B cell (primary cell): Measurements from ENCODE around the gene XYLT2. TPM values are rescaled to one million over a fixed set of nuclear protein-coding genes. Genes with fewer than 3 reads are reported as not detected.

Experiments used
- ATAC-seq: fragments of 200-7000 bp; cut with Tn5 transposase; one replicate; pipeline ENCODE4 v1.10.0; 2021; ENCODE audit warnings: low read depth, mild to moderate bottlenecking, moderate number of reproducible peaks, moderate library complexity
- CTCF ChIA-PET: fragments of 350-600 bp; sonication (Branson Sonifier 250); formaldehyde crosslinking; loops from one replicate; lab custom pipeline; 2021; ENCODE audit warnings: antibody characterized with exemption, inconsistent platforms; lab: Charles Lee
- POLR2A ChIA-PET: fragments of 350-600 bp; sonication (Branson Sonifier 250); formaldehyde crosslinking; loops from one replicate; lab custom pipeline; 2021; ENCODE audit warnings: antibody characterized with exemption; lab: Charles Lee
- DNase-seq: peaks from one replicate; pipeline ENCODE4 v3.0.0; 2013
- H2AFZ ChIP-seq: 2 replicates; pipeline ENCODE4 v1.6.1; 2012; ENCODE audit warnings: mild to moderate bottlenecking, low read depth, low read length; ENCODE audit not compliant: insufficient read depth, poor library complexity, severe bottlenecking
- H3K27ac ChIP-seq, 2 donors: 1 replicate in 1 of 2; 2 replicates in 1 of 2; pipeline ENCODE4 v1.5.1; 2012 to 2013; ENCODE audit warnings: low read length in 2 of 2, mild to moderate bottlenecking in 2 of 2, moderate library complexity in 1 of 2
- H3K27me3 ChIP-seq, 4 experiments: fragments of 200-600 bp in 1 of 4; sonication (generic) in 1 of 4; replicated peaks in 1 of 4; 1 replicate in 2 of 4; 2 replicates in 2 of 4; pipeline versions ENCODE4 v1.6.1 to v1.7.0; 2013 to 2016; ENCODE audit warnings: low read length in 3 of 4, mild to moderate bottlenecking in 2 of 4, mixed read lengths in 1 of 4, moderate library complexity in 1 of 4; ENCODE audit not compliant: insufficient read depth in 4 of 4, control insufficient read depth in 3 of 4; ENCODE audit errors: control extremely low read depth in 1 of 4
- H3K36me3 ChIP-seq, 2 experiments: replicated peaks in 1 of 2; 1 replicate in 1 of 2; 2 replicates in 1 of 2; pipeline versions ENCODE4 v1.6.1 to v1.7.1; 2013; ENCODE audit warnings: low read length in 1 of 2; ENCODE audit not compliant: insufficient read depth in 2 of 2, control insufficient read depth in 1 of 2; ENCODE audit errors: control extremely low read depth in 1 of 2, extremely low read depth in 1 of 2
- H3K4me1 ChIP-seq, 2 donors: fragments of 200-600 bp in 1 of 2; sonication (generic) in 1 of 2; 1 replicate in 1 of 2; 2 replicates in 1 of 2; pipeline versions ENCODE4 v1.5.1 to v1.6.1; 2013 to 2017; ENCODE audit warnings: low read length in 2 of 2; ENCODE audit not compliant: control insufficient read depth in 2 of 2, insufficient read depth in 2 of 2
- H3K4me2 ChIP-seq: replicated peaks from 2 replicates; pipeline ENCODE3; 2012; ENCODE audit warnings: mild to moderate bottlenecking, low read depth, low read length; ENCODE audit not compliant: poor library complexity, severe bottlenecking
- H3K4me3 ChIP-seq, 5 experiments: fragments of 200-600 bp in 1 of 5; sonication (generic) in 1 of 5; 1 replicate in 3 of 5; 2 replicates in 2 of 5; pipeline versions ENCODE4 v1.5.1 to v1.7.0; 2011 to 2016; ENCODE audit warnings: low read length in 4 of 5, mild to moderate bottlenecking in 4 of 5, low read depth in 2 of 5, control low read depth in 1 of 5, moderate library complexity in 1 of 5; ENCODE audit not compliant: insufficient read depth in 1 of 5; ENCODE audit errors: control extremely low read depth in 1 of 5, extremely low read depth in 1 of 5
- H3K79me2 ChIP-seq: fragments of 200-600 bp; sonication (generic); one replicate; pipeline ENCODE4 v1.6.0; 2016; ENCODE audit warnings: low read length; ENCODE audit not compliant: control insufficient read depth, insufficient read depth
- H3K9ac ChIP-seq: fragments of 200-600 bp; sonication (generic); 2 replicates; pipeline ENCODE4 v1.6.1; 2017; ENCODE audit warnings: mild to moderate bottlenecking, low read length, moderate library complexity
- H3K9me3 ChIP-seq, 3 donors: one replicate each; pipeline versions ENCODE4 v1.6.1 to v1.7.1; 2013; ENCODE audit warnings: low read length in 2 of 3; ENCODE audit not compliant: control insufficient read depth in 2 of 3, insufficient read depth in 1 of 3; ENCODE audit errors: control extremely low read depth in 1 of 3
- H4K20me1 ChIP-seq: 2 replicates; pipeline ENCODE4 v1.6.0; 2012; ENCODE audit warnings: mild to moderate bottlenecking, low read length; ENCODE audit not compliant: insufficient read depth, control insufficient read depth, poor library complexity, severe bottlenecking
- H3K27ac Mint-ChIP-seq: one replicate; pipeline ENCODE4 v1.8.0; 2021; ENCODE audit warnings: mixed read lengths
- H3K27me3 Mint-ChIP-seq: one replicate; pipeline ENCODE4 v1.8.0; 2021; ENCODE audit warnings: mixed read lengths
- H3K4me1 Mint-ChIP-seq: one replicate; pipeline ENCODE4 v1.8.0; 2021; ENCODE audit warnings: mixed read lengths
- H3K4me3 Mint-ChIP-seq: one replicate; pipeline ENCODE4 v1.8.0; 2021; ENCODE audit warnings: mixed read lengths
- H3K9me3 Mint-ChIP-seq: one replicate; pipeline ENCODE4 v1.8.0; 2022; ENCODE audit warnings: mixed read lengths; ENCODE audit not compliant: insufficient read depth
- CTCF ChIP-seq: fragments of 200-600 bp; IDR thresholded peaks from one replicate; pipeline ENCODE4 v1.8.0; 2022; ENCODE audit warnings: antibody characterized with exemption, mild to moderate bottlenecking
- EZH2 ChIP-seq: IDR thresholded peaks from 2 replicates; pipeline ENCODE4 v1.6.1; 2012; ENCODE audit warnings: borderline replicate concordance, low read depth, mild to moderate bottlenecking, moderate library complexity, low read length; ENCODE audit not compliant: insufficient read depth, poor library complexity, severe bottlenecking
- WGBS: methylation state at CpG from one replicate; pipeline ENCODE4 v1.1.5; 2013; ENCODE audit warnings: missing lambda C conversion rate; ENCODE audit not compliant: insufficient coverage; 5-methylcytosine and 5-hydroxymethylcytosine counted together
- intact Hi-C: fragments of 100-400 bp; cut with micrococcal nuclease; formaldehyde crosslinking; loops from one replicate; pipeline ENCODE4 v1.10.0; 2022
- polyA plus RNA-seq: library from polyadenylated mRNA; depleted of rRNA; stranded (reverse); fragments of >200 nt; gene quantifications from 2 replicates; pipeline ENCODE4 v1.2.3, GENCODE V29; 2012
- total RNA-seq, 2 donors: library from RNA; stranded (reverse); fragments of 120-200 nt in 1 of 2; gene quantifications; 1 replicate in 1 of 2; 2 replicates in 1 of 2; pipeline versions ENCODE4 v1.2.3 to v1.2.4, GENCODE V29; 2013 to 2022

Gene XYLT2
- total and polyA plus RNA-seq, 2 donors (not counting 1 experiment from before 2014, with no cell fraction given): 21.5 to 29.9 TPM

- Histone ChIP-seq H3K9me3 (no peaks in the 10 kb centered on the region), H3K4me3 (no peak overlapping the region), H3K4me1 (no peaks in the 10 kb centered on the region), H3K27me3 (no peaks in the 10 kb centered on the region), H3K4me2 (no peak overlapping the region), H3K27ac (no peak overlapping the region), H2AFZ (no peak overlapping the region), H3K36me3 (peaks cover 0 to 44% of the 10 kb centered on the region in 2 experiments), H3K9ac (no peak overlapping the region), H3K79me2 (peaks cover under 1% of the 10 kb centered on the region), H4K20me1 (no peaks in the 10 kb centered on the region)
- intact Hi-C loops: no loop called here
- peaks cover 4% of the 10 kb centered on the region for H3K4me1 Mint-ChIP-seq
- WGBS: 100% methylated on average over 13 of the region's 15 CpGs
- DNase-seq (no peak), ATAC-seq (no peak)
- no peaks in the 10 kb centered on the region for H3K27me3 Mint-ChIP-seq
- POLR2A ChIA-PET: no interaction called here
- H3K9me3 Mint-ChIP-seq: no peaks in the 10 kb centered on the region
- no peak overlapping the region for H3K4me3 Mint-ChIP-seq
- no peak overlapping the region for H3K27ac Mint-ChIP-seq
- no peak for TF ChIP-seq CTCF
- no peak for TF ChIP-seq EZH2
- CTCF ChIA-PET: no interaction called here
Measured at GRCh38 chr17:50354198-50354597, 8.3 kb downstream of the XYLT2 start.

- DNase-seq: no peak
- Histone ChIP-seq H2AFZ (no peak overlapping the region), H3K79me2 (no peaks in the 10 kb centered on the region), H4K20me1 (no peaks in the 10 kb centered on the region), H3K27ac (no peak overlapping the region), H3K27me3 (no peaks in the 10 kb centered on the region), H3K9me3 (no peaks in the 10 kb centered on the region), H3K4me2 (no peak overlapping the region), H3K4me1 (no peaks in the 10 kb centered on the region), H3K36me3 (peaks cover 0 to 50% of the 10 kb centered on the region in 2 experiments), H3K4me3 (no peak overlapping the region), H3K9ac (no peak overlapping the region)
- intact Hi-C loops: no loop called here
- 98% methylated on average over 11 of the region's 13 CpGs for WGBS
- Mint-ChIP-seq H3K27ac (no peak overlapping the region), H3K4me1 (peaks cover 4% of the 10 kb centered on the region), H3K9me3 (no peaks in the 10 kb centered on the region), H3K4me3 (no peak overlapping the region), H3K27me3 (no peaks in the 10 kb centered on the region)
- POLR2A ChIA-PET: no interaction called here
- CTCF ChIA-PET: no interaction called here
- TF ChIP-seq CTCF: no peak
- no peak for TF ChIP-seq EZH2
- no peak for ATAC-seq
Measured at GRCh38 chr17:50354776-50355175, 8.8 kb downstream of the XYLT2 start.
